ENCODE measurements around the gene TRABD2B. TPM values are rescaled to one million over a fixed set of nuclear protein-coding genes. Genes with fewer than 3 reads are reported as not detected.

Gene TRABD2B
- total and polyA plus RNA-seq, 2 of the 4 experiments (the other 2 are of a cell fraction) = not detected

DNA sequence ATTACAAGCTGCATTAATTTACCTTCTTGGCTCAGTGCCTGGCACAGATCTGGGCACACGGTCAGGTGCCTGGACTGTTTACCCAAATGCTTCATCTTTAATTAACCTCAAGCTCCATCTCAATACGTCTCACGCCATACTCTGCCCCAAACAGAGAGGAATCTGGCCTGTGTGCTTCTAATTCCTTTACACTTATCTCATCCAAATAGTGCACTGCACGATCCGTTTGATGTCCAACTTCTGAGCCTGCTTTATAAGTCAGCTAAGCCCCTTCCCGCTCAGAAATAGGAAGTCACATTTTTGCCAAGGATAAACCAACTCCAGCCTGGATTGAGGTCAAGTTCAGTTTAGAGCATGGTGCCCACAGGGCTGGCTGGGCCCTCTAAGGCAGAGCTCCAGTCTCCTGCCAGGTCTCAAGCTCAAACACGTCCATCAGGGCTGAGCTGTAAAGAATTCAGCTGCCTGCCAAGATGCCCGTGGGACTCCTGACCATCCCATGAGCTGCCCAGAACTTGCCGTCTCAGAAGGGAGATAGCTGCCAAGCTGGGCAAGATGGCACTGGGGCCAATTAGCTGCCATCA is 233.5 kb downstream of the TRABD2B start:
- Histone ChIP-seq H3K14ac (replicated peaks; ENCODE audit: low read depth, low read length) (no peak overlapping the region), H4K91ac (ENCODE audit: insufficient read depth, low read depth, low read length) (no peak overlapping the region), H4K8ac (ENCODE audit: low read depth in 2 of 2, low read length in 2 of 2) (no peak overlapping the region), H4K5ac (ENCODE audit: low read depth, low read length) (no peak overlapping the region), H3K9ac (ENCODE audit: low read depth, low read length) (no peak overlapping the region), H4K20me1 (ENCODE audit: insufficient read depth, low read length) (no peaks in the 10 kb centered on the region), H3K4me2 (ENCODE audit: low read depth, low read length) (no peak overlapping the region), H3K18ac (ENCODE audit: low read depth, low read length) (no peak overlapping the region), H2BK15ac (ENCODE audit: low read depth, low read length) (no peak overlapping the region), H3K27me3 (ENCODE audit: control insufficient read depth, insufficient read depth, low read length) (peaks cover 3% of the 10 kb centered on the region; the same call in 1 of the 2 replicates), H2AK9ac (replicated peaks; ENCODE audit: low read depth, low read length, poor library complexity) (no peak overlapping the region), H3K27ac (ENCODE audit: insufficient read depth, low read length) (no peak overlapping the region), H3K4ac (ENCODE audit: low read depth, low read length) (no peak overlapping the region), H3K23ac (ENCODE audit: low read depth, low read length) (no peak overlapping the region), H3K4me3 (ENCODE audit: insufficient read depth, low read depth, low read length) (no peak overlapping the region), H3K56ac (ENCODE audit: extremely low read depth, insufficient read depth, low read length) (no peak overlapping the region), H3K4me1 (ENCODE audit: control insufficient read depth, insufficient read depth, low read length) (no peaks in the 10 kb centered on the region), H3K79me1 (ENCODE audit: low read depth in 1 of 2, low read length in 2 of 2) (no peaks in the 10 kb centered on the region), H3K9me1 (ENCODE audit: insufficient read depth, low read length) (no peaks in the 10 kb centered on the region), H2BK20ac (ENCODE audit: low read depth, low read length) (no peak overlapping the region), H3K36me3 (ENCODE audit: control insufficient read depth, insufficient read depth, low read length) (no peaks in the 10 kb centered on the region), H2BK120ac (ENCODE audit: low read depth, low read length) (no peak overlapping the region), H2AFZ (replicated peaks; ENCODE audit: low read length, poor library complexity) (no peak overlapping the region), H2BK5ac (ENCODE audit: low read depth, low read length, poor library complexity, severe bottlenecking) (no peak overlapping the region), H3K9me3 (ENCODE audit: control insufficient read depth, insufficient read depth, low read length) (no peaks in the 10 kb centered on the region), H2AK5ac (ENCODE audit: low read depth, low read length) (no peak overlapping the region)
- dilution Hi-C loops (cut with HindIII; ENCODE audit: low sequenced_read_pairs, unreplicated experiment) = no loop called here
- intact Hi-C loops (cut with micrococcal nuclease) = no loop called here
- CTCF ChIA-PET = no interaction called here
- TF ChIP-seq MAZ (IDR thresholded peaks at IDR 0.05; ENCODE audit: borderline replicate concordance, low read depth, low read length) (no peak), NFE2L2 (IDR thresholded peaks at IDR 0.05; ENCODE audit: low read depth, low read length) (no peak), CHD1 (IDR thresholded peaks at IDR 0.05; ENCODE audit: low read depth, low read length) (no peak), MAFK (IDR thresholded peaks at IDR 0.05; ENCODE audit: low read depth, low read length) (no peak), FOS (IDR thresholded peaks at IDR 0.05; ENCODE audit: low read depth, low read length) (no peak), POLR2A (IDR thresholded peaks at IDR 0.05; ENCODE audit: low read depth, low read length) (no peak), RFX5 (IDR thresholded peaks at IDR 0.05; ENCODE audit: low read depth, low read length) (no peak)
- TF ChIP-seq, protein P1, sequence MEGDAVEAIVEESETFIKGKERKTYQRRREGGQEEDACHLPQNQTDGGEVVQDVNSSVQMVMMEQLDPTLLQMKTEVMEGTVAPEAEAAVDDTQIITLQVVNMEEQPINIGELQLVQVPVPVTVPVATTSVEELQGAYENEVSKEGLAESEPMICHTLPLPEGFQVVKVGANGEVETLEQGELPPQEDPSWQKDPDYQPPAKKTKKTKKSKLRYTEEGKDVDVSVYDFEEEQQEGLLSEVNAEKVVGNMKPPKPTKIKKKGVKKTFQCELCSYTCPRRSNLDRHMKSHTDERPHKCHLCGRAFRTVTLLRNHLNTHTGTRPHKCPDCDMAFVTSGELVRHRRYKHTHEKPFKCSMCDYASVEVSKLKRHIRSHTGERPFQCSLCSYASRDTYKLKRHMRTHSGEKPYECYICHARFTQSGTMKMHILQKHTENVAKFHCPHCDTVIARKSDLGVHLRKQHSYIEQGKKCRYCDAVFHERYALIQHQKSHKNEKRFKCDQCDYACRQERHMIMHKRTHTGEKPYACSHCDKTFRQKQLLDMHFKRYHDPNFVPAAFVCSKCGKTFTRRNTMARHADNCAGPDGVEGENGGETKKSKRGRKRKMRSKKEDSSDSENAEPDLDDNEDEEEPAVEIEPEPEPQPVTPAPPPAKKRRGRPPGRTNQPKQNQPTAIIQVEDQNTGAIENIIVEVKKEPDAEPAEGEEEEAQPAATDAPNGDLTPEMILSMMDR (conservative IDR thresholded peaks at IDR 0.05; ENCODE audit: low read depth, low read length) = no peak
- TF ChIP-seq, protein P2, sequence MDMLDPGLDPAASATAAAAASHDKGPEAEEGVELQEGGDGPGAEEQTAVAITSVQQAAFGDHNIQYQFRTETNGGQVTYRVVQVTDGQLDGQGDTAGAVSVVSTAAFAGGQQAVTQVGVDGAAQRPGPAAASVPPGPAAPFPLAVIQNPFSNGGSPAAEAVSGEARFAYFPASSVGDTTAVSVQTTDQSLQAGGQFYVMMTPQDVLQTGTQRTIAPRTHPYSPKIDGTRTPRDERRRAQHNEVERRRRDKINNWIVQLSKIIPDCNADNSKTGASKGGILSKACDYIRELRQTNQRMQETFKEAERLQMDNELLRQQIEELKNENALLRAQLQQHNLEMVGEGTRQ (IDR thresholded peaks at IDR 0.05; ENCODE audit: low read depth, low read length) = no peak
- POLR2A ChIA-PET (ENCODE audit: unreplicated experiment) = no interaction called here
- DNase-seq = peak; percentile 1
- ATAC-seq (ENCODE audit: low read depth) = peak; percentile 35; the same call in 1 of the 2 replicates
- WGBS, 2 experiments (ENCODE audit: extremely low coverage in 2 of 2, insufficient read length in 1 of 2) = 3% methylated on average over 6 of the region's 9 CpGs; no CpG with 5 or more reads in 1 of the 2 experiments
- in situ Hi-C loops (cut with MboI; ENCODE audit: low sequenced_read_pairs) = no loop called here
- no TSS peak for BruUV-seq (replicated peaks)
